Trophoblast cell (in vitro differentiated cells and primary cell): ENCODE measurements around the gene NRBP1. TPM values are rescaled to one million over a fixed set of nuclear protein-coding genes. Genes with fewer than 3 reads are reported as not detected.

Source experiments
- DNase-seq, 2 donors: peaks; one replicate each; pipeline ENCODE4 v3.0.0-alpha.2; 2016
- H2AFZ ChIP-seq: 2 replicates; pipeline ENCODE4 v1.6.1; 2013; ENCODE audit warnings: low read length, moderate library complexity, mild to moderate bottlenecking; ENCODE audit not compliant: insufficient read depth, poor library complexity
- H2AK5ac ChIP-seq: 2 replicates; pipeline ENCODE4 v1.6.1; 2013; ENCODE audit warnings: mild to moderate bottlenecking, low read length
- H2BK120ac ChIP-seq: 2 replicates; pipeline ENCODE4 v1.6.1; 2013; ENCODE audit warnings: low read length, mild to moderate bottlenecking, moderate library complexity; ENCODE audit not compliant: insufficient read depth, poor library complexity
- H2BK12ac ChIP-seq: 2 replicates; pipeline ENCODE4 v1.6.1; 2013; ENCODE audit warnings: mild to moderate bottlenecking, low read length, moderate library complexity
- H2BK5ac ChIP-seq: 2 replicates; pipeline ENCODE4 v1.6.1; 2013; ENCODE audit warnings: low read length, low read depth, moderate library complexity, mild to moderate bottlenecking; ENCODE audit not compliant: poor library complexity
- H3K14ac ChIP-seq: 2 replicates; pipeline ENCODE4 v1.6.1; 2013; ENCODE audit warnings: mild to moderate bottlenecking, low read length
- H3K18ac ChIP-seq: 2 replicates; pipeline ENCODE4 v1.6.1; 2013; ENCODE audit warnings: mild to moderate bottlenecking, low read length
- H3K23ac ChIP-seq: 2 replicates; pipeline ENCODE4 v1.6.1; 2013; ENCODE audit warnings: low read length
- H3K27ac ChIP-seq: 2 replicates; pipeline ENCODE4 v1.5.1; 2013; ENCODE audit warnings: low read depth, mild to moderate bottlenecking, inconsistent platforms, low read length, moderate library complexity
- H3K27me3 ChIP-seq: 2 replicates; pipeline ENCODE4 v1.6.1; 2013; ENCODE audit warnings: inconsistent platforms, mild to moderate bottlenecking, low read length, moderate library complexity; ENCODE audit not compliant: insufficient read depth
- H3K36me3 ChIP-seq, 2 experiments: 1 replicate in 1 of 2; 2 replicates in 1 of 2; pipeline ENCODE4 v1.6.1; 2013; ENCODE audit warnings: low read length in 2 of 2, mild to moderate bottlenecking in 2 of 2, moderate library complexity in 1 of 2; ENCODE audit not compliant: insufficient read depth in 2 of 2, control insufficient read depth in 1 of 2
- H3K4ac ChIP-seq: 2 replicates; pipeline ENCODE4 v1.6.1; 2013; ENCODE audit warnings: low read depth, mild to moderate bottlenecking, low read length, moderate library complexity
- H3K4me1 ChIP-seq, 2 experiments: 1 replicate in 1 of 2; 2 replicates in 1 of 2; pipeline ENCODE4 v1.6.1; 2013; ENCODE audit warnings: low read length in 2 of 2, mild to moderate bottlenecking in 2 of 2, moderate library complexity in 1 of 2; ENCODE audit not compliant: insufficient read depth in 2 of 2, control insufficient read depth in 1 of 2
- H3K4me2 ChIP-seq: 2 replicates; pipeline ENCODE4 v1.6.1; 2013; ENCODE audit warnings: inconsistent platforms, mild to moderate bottlenecking, low read length, moderate library complexity
- H3K4me3 ChIP-seq: 2 replicates; pipeline ENCODE4 v1.5.1; 2013; ENCODE audit warnings: mild to moderate bottlenecking, low read depth, low read length, inconsistent platforms
- H3K79me1 ChIP-seq: one replicate; pipeline ENCODE4 v1.6.1; 2013; ENCODE audit warnings: low read length
- H3K79me2 ChIP-seq: 2 replicates; pipeline ENCODE4 v1.6.1; 2013; ENCODE audit warnings: low read length, mild to moderate bottlenecking; ENCODE audit not compliant: control insufficient read depth, insufficient read depth, poor library complexity
- H3K9ac ChIP-seq: 2 replicates; pipeline ENCODE4 v1.6.1; 2013; ENCODE audit warnings: mild to moderate bottlenecking, low read length
- H3K9me3 ChIP-seq: 2 replicates; pipeline ENCODE4 v1.6.1; 2013; ENCODE audit warnings: low read depth, mild to moderate bottlenecking, control low read depth, inconsistent platforms, low read length; ENCODE audit not compliant: insufficient read depth
- H4K12ac ChIP-seq: 2 replicates; pipeline ENCODE4 v1.6.1; 2013; ENCODE audit warnings: low read depth, mild to moderate bottlenecking, low read length, moderate library complexity
- H4K8ac ChIP-seq: 2 replicates; pipeline ENCODE4 v1.6.1; 2013; ENCODE audit warnings: low read depth, mild to moderate bottlenecking, low read length, moderate library complexity
- H4K91ac ChIP-seq: one replicate; pipeline ENCODE4 v1.6.1; 2013; ENCODE audit warnings: low read depth, mild to moderate bottlenecking, low read length, moderate library complexity
- WGBS: extraction: QIAGEN DNeasy Blood & Tissue Kit; methylation state at CpG from one replicate; pipeline ENCODE4 v1.1.7; 2013; ENCODE audit warnings: missing lambda C conversion rate; ENCODE audit not compliant: insufficient read length, insufficient coverage; ENCODE audit errors: extremely low coverage; 5-methylcytosine and 5-hydroxymethylcytosine counted together
- polyA plus RNA-seq: library from polyadenylated mRNA; stranded (reverse); fragments of 200-250 nt; gene quantifications from 2 replicates; pipeline ENCODE4 v1.2.3, GENCODE V29; 2013

The NRBP1 gene
- 76.2 and 76.9 TPM in 2 replicates for polyA plus RNA-seq

DNA sequence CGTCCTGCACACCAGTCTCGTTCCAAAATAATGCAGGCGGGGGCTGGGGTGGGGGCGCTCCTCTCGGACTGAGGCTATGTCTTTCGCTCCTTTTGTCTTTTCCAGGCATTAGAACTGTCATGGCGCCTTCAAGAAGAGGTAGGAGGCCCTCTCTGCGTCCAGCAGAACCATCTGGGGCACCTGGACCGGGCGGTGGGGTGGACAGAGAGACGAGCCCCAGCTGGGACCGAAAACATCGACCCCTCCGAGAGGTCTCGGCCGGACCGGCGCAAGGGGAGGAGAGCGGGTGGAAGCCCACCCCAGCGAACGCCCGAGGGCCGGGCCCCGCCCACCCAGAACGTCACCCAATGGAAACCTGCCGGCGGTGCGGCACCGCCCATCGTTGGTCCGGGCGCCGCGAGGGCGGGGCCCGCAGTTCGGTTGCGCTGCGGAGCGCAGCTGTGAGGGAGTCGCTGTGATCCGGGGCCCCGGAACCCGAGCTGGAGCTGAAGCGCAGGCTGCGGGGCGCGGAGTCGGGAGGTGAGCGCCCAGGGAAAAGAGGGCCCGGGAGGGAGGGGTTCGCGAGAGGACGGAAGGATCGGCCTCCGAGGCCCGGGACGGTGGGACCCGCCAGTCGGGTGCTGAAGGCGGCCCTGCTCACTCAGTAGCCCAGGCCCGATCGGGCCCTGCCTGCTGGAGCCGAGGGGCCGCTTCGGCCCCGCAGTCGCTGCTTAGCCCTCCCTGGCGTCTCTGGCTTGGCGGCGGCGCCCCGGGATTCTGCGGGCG, at the start of gene NRBP1:
NRBP1 (plus strand) TSS at position 419 of the 765 bp plus-strand sequence. CDS start 4,643 bp downstream, outside the sequence.
- Histone ChIP-seq H3K27me3 (no peaks in the 10 kb centered on the region), H3K23ac (no peak within 1 kb of the TSS), H4K8ac (peak within 1 kb of the TSS; percentile 96), H2BK12ac (peak within 1 kb of the TSS; percentile 30), H3K36me3 (peaks cover 7% of the 10 kb centered on the region in 2 experiments), H3K79me2 (peaks cover 20% of the 10 kb centered on the region), H3K4me1 (peaks cover 3% of the 10 kb centered on the region in 2 experiments), H3K4me2 (peak within 1 kb of the TSS; percentile 83), H2BK5ac (peak within 1 kb of the TSS; percentile 95), H2AK5ac (peak within 1 kb of the TSS; percentile 76), H3K4ac (peak within 1 kb of the TSS; percentile 95), H3K27ac (peak within 1 kb of the TSS; percentile 93), H3K9ac (peak within 1 kb of the TSS; percentile 94), H2BK120ac (peak within 1 kb of the TSS; percentile 98), H3K79me1 (peaks cover 7% of the 10 kb centered on the region), H4K91ac (peak within 1 kb of the TSS; percentile 98), H2AFZ (peak within 1 kb of the TSS; percentile 100), H3K9me3 (no peaks in the 10 kb centered on the region), H4K12ac (peak within 1 kb of the TSS; percentile 97), H3K4me3 (peak within 1 kb of the TSS; percentile 92), H3K14ac (peak within 1 kb of the TSS; percentile 90), H3K18ac (peak within 1 kb of the TSS; percentile 96)
- DNase-seq, result peak; percentile 91 to 96
- WGBS, result no CpG with 5 or more reads among the region's 75 CpGs

DNA sequence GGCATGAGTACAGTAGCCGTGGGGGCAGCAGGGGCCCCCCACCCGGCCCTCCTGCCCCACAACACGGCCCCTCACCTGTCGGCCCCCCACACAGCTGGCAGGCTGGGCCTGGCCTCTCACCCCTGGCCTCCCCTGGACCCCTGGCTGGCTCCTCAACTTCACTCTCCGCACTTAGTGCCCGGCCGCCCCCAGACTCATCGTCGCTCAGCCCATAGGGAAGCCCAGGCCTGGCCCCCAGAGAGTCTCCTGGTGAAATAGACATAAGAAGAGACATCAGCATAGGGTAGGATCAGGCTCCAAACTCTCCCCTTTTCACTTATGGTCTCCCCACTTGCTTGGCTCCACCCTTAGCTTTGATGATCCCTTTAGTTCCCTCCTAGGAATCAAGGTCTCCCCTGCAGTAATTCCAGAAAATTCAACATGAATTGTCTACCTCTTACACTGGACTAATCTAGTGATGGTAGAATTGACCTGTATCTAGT, 49.6 kb upstream of the NRBP1 start:
- no peak for DNase-seq
- Histone ChIP-seq H4K8ac (no peak overlapping the region), H3K79me2 (peaks cover 7% of the 10 kb centered on the region), H3K4me2 (peak overlapping the region; percentile 83), H3K27ac (no peak overlapping the region), H2AFZ (no peak overlapping the region), H4K12ac (no peak overlapping the region), H2AK5ac (no peak overlapping the region), H2BK5ac (no peak overlapping the region), H3K14ac (no peak overlapping the region), H3K27me3 (no peaks in the 10 kb centered on the region), H3K4me3 (no peak overlapping the region), H2BK12ac (no peak overlapping the region), H2BK120ac (no peak overlapping the region), H3K4ac (peak overlapping the region; percentile 7), H3K9ac (no peak overlapping the region), H3K4me1 (peaks cover 8% of the 10 kb centered on the region in 2 experiments), H3K36me3 (peaks cover 66 to 72% of the 10 kb centered on the region in 2 experiments), H3K79me1 (peaks cover 12% of the 10 kb centered on the region), H3K9me3 (no peaks in the 10 kb centered on the region), H3K18ac (no peak overlapping the region), H3K23ac (no peak overlapping the region), H4K91ac (no peak overlapping the region)
- no CpG with 5 or more reads among the region's 9 CpGs for WGBS

DNA sequence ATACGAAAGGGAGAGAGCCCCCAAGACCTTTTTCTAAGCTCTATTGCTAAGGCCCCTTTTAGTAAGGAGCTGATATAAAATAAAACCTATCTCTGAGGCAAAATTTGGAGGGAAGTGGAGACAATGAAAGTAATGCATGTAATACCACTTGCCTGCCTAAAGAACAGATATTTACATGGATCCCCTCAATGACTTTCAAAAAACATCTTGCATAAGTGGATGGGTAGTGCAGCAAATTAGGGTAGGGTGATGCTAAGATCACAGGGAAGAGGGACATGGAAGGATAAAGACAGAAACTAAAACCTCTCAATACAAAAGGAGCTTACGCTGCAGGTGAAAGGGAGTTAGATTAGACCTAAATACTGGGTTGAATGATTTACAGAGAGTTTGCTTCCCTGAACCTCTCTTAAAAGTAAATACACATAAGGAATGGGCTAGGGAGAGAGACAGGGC, 49.0 kb upstream of the NRBP1 start:
- Histone ChIP-seq H2AFZ (no peak overlapping the region), H3K23ac (no peak overlapping the region), H3K4me3 (no peak overlapping the region), H3K4me1 (peaks cover 8% of the 10 kb centered on the region in 2 experiments), H4K8ac (no peak overlapping the region), H4K91ac (no peak overlapping the region), H3K79me2 (peaks cover 7% of the 10 kb centered on the region), H3K36me3 (peaks cover 66 to 72% of the 10 kb centered on the region in 2 experiments), H3K79me1 (peaks cover 12% of the 10 kb centered on the region), H2AK5ac (no peak overlapping the region), H3K14ac (no peak overlapping the region), H3K18ac (no peak overlapping the region), H3K27ac (peak overlapping the region; percentile 96), H3K4ac (peak overlapping the region; percentile 93), H3K9me3 (no peaks in the 10 kb centered on the region), H2BK5ac (no peak overlapping the region), H3K4me2 (peak overlapping the region; percentile 83), H3K27me3 (no peaks in the 10 kb centered on the region), H3K9ac (peak overlapping the region; percentile 95), H2BK12ac (no peak overlapping the region), H4K12ac (no peak overlapping the region), H2BK120ac (no peak overlapping the region)
- WGBS, result no CpG with 5 or more reads among the region's 2 CpGs
- DNase-seq, result no peak

DNA sequence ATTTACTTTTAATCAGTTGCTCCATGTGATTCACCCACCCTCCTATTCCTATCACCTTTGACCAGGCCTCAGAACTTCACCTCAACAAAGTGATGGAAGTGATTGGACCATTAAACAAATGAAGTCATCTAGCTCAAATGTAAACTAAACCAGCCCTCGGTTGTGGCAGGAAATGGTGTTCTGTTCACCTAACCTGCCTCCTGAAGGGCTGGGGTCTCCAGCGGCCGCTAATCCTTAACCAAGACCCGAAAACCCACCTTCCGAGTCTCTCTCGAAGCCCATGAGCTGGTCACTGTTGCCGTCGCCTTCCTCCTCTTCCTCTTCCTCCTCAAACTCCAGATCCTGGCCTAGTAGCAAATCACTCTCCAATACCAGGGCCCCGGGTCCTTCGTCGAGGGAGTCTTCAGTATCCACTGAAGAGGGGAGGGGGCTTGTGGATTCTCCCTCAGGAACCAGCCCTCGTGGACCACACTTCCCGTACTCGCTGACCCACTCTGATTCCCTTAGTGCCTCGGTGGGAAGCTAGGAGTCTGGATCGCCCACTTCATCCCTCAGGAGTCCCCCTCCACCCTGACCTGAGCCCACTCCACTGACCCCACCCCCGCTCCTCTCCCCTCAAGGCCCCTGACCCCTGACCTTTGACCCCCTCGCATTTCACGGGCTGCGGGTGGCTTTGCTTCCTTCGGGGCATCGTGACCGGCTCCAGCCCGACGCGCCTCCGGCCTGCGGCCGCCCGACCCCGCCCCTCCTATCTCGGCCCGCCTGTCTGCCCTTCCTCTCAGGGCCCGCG, 48.4 kb upstream of the NRBP1 start:
- H4K12ac ChIP-seq, result peak overlapping the region; percentile 89
- no CpG with 5 or more reads among the region's 35 CpGs for WGBS

More for the DNA sequence above, 48.4 kb upstream of the NRBP1 start:
- peak overlapping the region; percentile 95 for H3K9ac ChIP-seq
- peak overlapping the region; percentile 90 for H2BK120ac ChIP-seq
- peak overlapping the region; percentile 91 for H3K14ac ChIP-seq
- H3K9me3 ChIP-seq, result no peaks in the 10 kb centered on the region
- H2AK5ac ChIP-seq, result peak overlapping the region; percentile 88
- peaks cover 8% of the 10 kb centered on the region in 2 experiments for H3K4me1 ChIP-seq
- H3K27me3 ChIP-seq, result no peaks in the 10 kb centered on the region
- DNase-seq, result peak in 1 of 2 donors; percentile 10
- H3K36me3 ChIP-seq, result peaks cover 67 to 72% of the 10 kb centered on the region in 2 experiments
- H2AFZ ChIP-seq, result peak overlapping the region; percentile 15
- peak overlapping the region; percentile 80 for H2BK5ac ChIP-seq
- peak overlapping the region; percentile 88 for H4K91ac ChIP-seq
- H3K4ac ChIP-seq, result peak overlapping the region; percentile 93
- H3K4me3 ChIP-seq, result peak overlapping the region; percentile 83
- no peak overlapping the region for H3K23ac ChIP-seq
- H2BK12ac ChIP-seq, result no peak overlapping the region
- peak overlapping the region; percentile 96 for H3K27ac ChIP-seq
- H3K4me2 ChIP-seq, result peak overlapping the region; percentile 83
- peaks cover 7% of the 10 kb centered on the region for H3K79me2 ChIP-seq
- peak overlapping the region; percentile 71 for H3K18ac ChIP-seq
- H4K8ac ChIP-seq, result peak overlapping the region; percentile 85
- peaks cover 12% of the 10 kb centered on the region for H3K79me1 ChIP-seq
